B cell (primary cell): ENCODE results near the gene RNF17. TPM values are rescaled to one million over a fixed set of nuclear protein-coding genes. Genes with fewer than 3 reads are reported as not detected.

Source experiments
- ATAC-seq: fragments of 200-7000 bp; cut with Tn5 transposase; one replicate; pipeline ENCODE4 v1.10.0; 2021; ENCODE audit warnings: low read depth, mild to moderate bottlenecking, moderate number of reproducible peaks, moderate library complexity
- CTCF ChIA-PET: fragments of 350-600 bp; sonication (Branson Sonifier 250); formaldehyde crosslinking; loops from one replicate; lab custom pipeline; 2021; ENCODE audit warnings: antibody characterized with exemption, inconsistent platforms; lab: Charles Lee
- POLR2A ChIA-PET: fragments of 350-600 bp; sonication (Branson Sonifier 250); formaldehyde crosslinking; loops from one replicate; lab custom pipeline; 2021; ENCODE audit warnings: antibody characterized with exemption; lab: Charles Lee
- DNase-seq: peaks from one replicate; pipeline ENCODE4 v3.0.0; 2013
- H2AFZ ChIP-seq: 2 replicates; pipeline ENCODE4 v1.6.1; 2012; ENCODE audit warnings: mild to moderate bottlenecking, low read depth, low read length; ENCODE audit not compliant: insufficient read depth, poor library complexity, severe bottlenecking
- H3K27ac ChIP-seq, 2 donors: 1 replicate in 1 of 2; 2 replicates in 1 of 2; pipeline ENCODE4 v1.5.1; 2012 to 2013; ENCODE audit warnings: low read length in 2 of 2, mild to moderate bottlenecking in 2 of 2, moderate library complexity in 1 of 2
- H3K27me3 ChIP-seq, 4 experiments: fragments of 200-600 bp in 1 of 4; sonication (generic) in 1 of 4; replicated peaks in 1 of 4; 1 replicate in 2 of 4; 2 replicates in 2 of 4; pipeline versions ENCODE4 v1.6.1 to v1.7.0; 2013 to 2016; ENCODE audit warnings: low read length in 3 of 4, mild to moderate bottlenecking in 2 of 4, mixed read lengths in 1 of 4, moderate library complexity in 1 of 4; ENCODE audit not compliant: insufficient read depth in 4 of 4, control insufficient read depth in 3 of 4; ENCODE audit errors: control extremely low read depth in 1 of 4
- H3K36me3 ChIP-seq, 2 experiments: replicated peaks in 1 of 2; 1 replicate in 1 of 2; 2 replicates in 1 of 2; pipeline versions ENCODE4 v1.6.1 to v1.7.1; 2013; ENCODE audit warnings: low read length in 1 of 2; ENCODE audit not compliant: insufficient read depth in 2 of 2, control insufficient read depth in 1 of 2; ENCODE audit errors: control extremely low read depth in 1 of 2, extremely low read depth in 1 of 2
- H3K4me1 ChIP-seq, 2 donors: fragments of 200-600 bp in 1 of 2; sonication (generic) in 1 of 2; 1 replicate in 1 of 2; 2 replicates in 1 of 2; pipeline versions ENCODE4 v1.5.1 to v1.6.1; 2013 to 2017; ENCODE audit warnings: low read length in 2 of 2; ENCODE audit not compliant: control insufficient read depth in 2 of 2, insufficient read depth in 2 of 2
- H3K4me2 ChIP-seq: replicated peaks from 2 replicates; pipeline ENCODE3; 2012; ENCODE audit warnings: mild to moderate bottlenecking, low read depth, low read length; ENCODE audit not compliant: poor library complexity, severe bottlenecking
- H3K4me3 ChIP-seq, 5 experiments: fragments of 200-600 bp in 1 of 5; sonication (generic) in 1 of 5; 1 replicate in 3 of 5; 2 replicates in 2 of 5; pipeline versions ENCODE4 v1.5.1 to v1.7.0; 2011 to 2016; ENCODE audit warnings: low read length in 4 of 5, mild to moderate bottlenecking in 4 of 5, low read depth in 2 of 5, control low read depth in 1 of 5, moderate library complexity in 1 of 5; ENCODE audit not compliant: insufficient read depth in 1 of 5; ENCODE audit errors: control extremely low read depth in 1 of 5, extremely low read depth in 1 of 5
- H3K79me2 ChIP-seq: fragments of 200-600 bp; sonication (generic); one replicate; pipeline ENCODE4 v1.6.0; 2016; ENCODE audit warnings: low read length; ENCODE audit not compliant: control insufficient read depth, insufficient read depth
- H3K9ac ChIP-seq: fragments of 200-600 bp; sonication (generic); 2 replicates; pipeline ENCODE4 v1.6.1; 2017; ENCODE audit warnings: mild to moderate bottlenecking, low read length, moderate library complexity
- H3K9me3 ChIP-seq, 3 donors: one replicate each; pipeline versions ENCODE4 v1.6.1 to v1.7.1; 2013; ENCODE audit warnings: low read length in 2 of 3; ENCODE audit not compliant: control insufficient read depth in 2 of 3, insufficient read depth in 1 of 3; ENCODE audit errors: control extremely low read depth in 1 of 3
- H4K20me1 ChIP-seq: 2 replicates; pipeline ENCODE4 v1.6.0; 2012; ENCODE audit warnings: mild to moderate bottlenecking, low read length; ENCODE audit not compliant: insufficient read depth, control insufficient read depth, poor library complexity, severe bottlenecking
- H3K27ac Mint-ChIP-seq: one replicate; pipeline ENCODE4 v1.8.0; 2021; ENCODE audit warnings: mixed read lengths
- H3K27me3 Mint-ChIP-seq: one replicate; pipeline ENCODE4 v1.8.0; 2021; ENCODE audit warnings: mixed read lengths
- H3K4me1 Mint-ChIP-seq: one replicate; pipeline ENCODE4 v1.8.0; 2021; ENCODE audit warnings: mixed read lengths
- H3K4me3 Mint-ChIP-seq: one replicate; pipeline ENCODE4 v1.8.0; 2021; ENCODE audit warnings: mixed read lengths
- H3K9me3 Mint-ChIP-seq: one replicate; pipeline ENCODE4 v1.8.0; 2022; ENCODE audit warnings: mixed read lengths; ENCODE audit not compliant: insufficient read depth
- EZH2 ChIP-seq: IDR thresholded peaks from 2 replicates; pipeline ENCODE4 v1.6.1; 2012; ENCODE audit warnings: borderline replicate concordance, low read depth, mild to moderate bottlenecking, moderate library complexity, low read length; ENCODE audit not compliant: insufficient read depth, poor library complexity, severe bottlenecking
- WGBS: methylation state at CpG from one replicate; pipeline ENCODE4 v1.1.5; 2013; ENCODE audit warnings: missing lambda C conversion rate; ENCODE audit not compliant: insufficient coverage; 5-methylcytosine and 5-hydroxymethylcytosine counted together
- intact Hi-C: fragments of 100-400 bp; cut with micrococcal nuclease; formaldehyde crosslinking; loops from one replicate; pipeline ENCODE4 v1.10.0; 2022
- polyA plus RNA-seq: library from polyadenylated mRNA; depleted of rRNA; stranded (reverse); fragments of >200 nt; gene quantifications from 2 replicates; pipeline ENCODE4 v1.2.3, GENCODE V29; 2012
- total RNA-seq, 2 donors: library from RNA; stranded (reverse); fragments of 120-200 nt in 1 of 2; gene quantifications; 1 replicate in 1 of 2; 2 replicates in 1 of 2; pipeline versions ENCODE4 v1.2.3 to v1.2.4, GENCODE V29; 2013 to 2022
- TF ChIP-seq, protein P1 (sequence below): fragments of 200-600 bp; IDR thresholded peaks from one replicate; pipeline ENCODE4 v1.8.0; 2022; ENCODE audit warnings: antibody characterized with exemption, mild to moderate bottlenecking

The RNF17 gene
- total and polyA plus RNA-seq, 2 donors (not counting 1 experiment from before 2014, with no cell fraction given), result 0.12 TPM; not detected in 1

DNA sequence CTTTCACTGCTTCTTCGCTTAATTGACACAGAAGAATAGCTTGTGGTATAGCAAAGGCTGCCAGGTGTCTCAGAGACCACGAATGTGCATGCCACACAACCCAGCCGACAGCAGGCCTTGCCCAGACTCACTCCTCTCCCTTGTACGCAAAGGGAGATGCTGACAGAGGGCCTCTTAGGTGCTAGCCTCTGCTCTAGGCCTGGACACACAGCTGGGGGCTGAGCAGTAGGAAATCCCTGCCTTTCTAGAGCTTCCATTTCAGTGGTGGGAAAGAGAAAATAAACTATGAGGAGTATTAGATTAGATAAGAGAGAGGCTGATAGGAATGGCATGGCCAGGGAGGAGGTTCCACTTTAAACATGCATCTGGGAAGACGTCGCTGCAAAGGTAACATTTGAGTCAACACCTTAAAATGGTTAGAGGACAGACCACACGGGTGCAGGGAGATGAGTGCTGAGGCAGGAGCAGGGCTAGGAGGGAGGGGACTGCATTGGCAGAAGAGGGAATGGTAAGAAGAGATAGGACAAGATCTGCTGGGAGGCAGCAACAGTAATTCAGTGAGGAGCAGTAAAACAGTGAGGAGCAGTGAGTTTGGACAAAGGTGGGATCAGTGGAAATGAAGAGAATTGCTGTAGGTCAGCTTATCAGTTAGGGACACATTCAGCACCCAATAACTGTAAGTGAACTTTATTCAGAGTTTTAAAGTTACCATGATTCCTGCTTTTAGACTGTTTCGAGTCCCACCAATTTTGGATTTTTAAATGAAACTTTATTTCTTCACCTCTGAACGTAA lies 100.0 kb downstream of the RNF17 start:
- DNase-seq (no peak), ATAC-seq (no peak)
- H3K79me2 ChIP-seq, result no peaks in the 10 kb centered on the region
- H3K4me1 ChIP-seq, result no peaks in the 10 kb centered on the region
- H3K4me3 Mint-ChIP-seq, result no peak overlapping the region
- TF ChIP-seq, protein P1, sequence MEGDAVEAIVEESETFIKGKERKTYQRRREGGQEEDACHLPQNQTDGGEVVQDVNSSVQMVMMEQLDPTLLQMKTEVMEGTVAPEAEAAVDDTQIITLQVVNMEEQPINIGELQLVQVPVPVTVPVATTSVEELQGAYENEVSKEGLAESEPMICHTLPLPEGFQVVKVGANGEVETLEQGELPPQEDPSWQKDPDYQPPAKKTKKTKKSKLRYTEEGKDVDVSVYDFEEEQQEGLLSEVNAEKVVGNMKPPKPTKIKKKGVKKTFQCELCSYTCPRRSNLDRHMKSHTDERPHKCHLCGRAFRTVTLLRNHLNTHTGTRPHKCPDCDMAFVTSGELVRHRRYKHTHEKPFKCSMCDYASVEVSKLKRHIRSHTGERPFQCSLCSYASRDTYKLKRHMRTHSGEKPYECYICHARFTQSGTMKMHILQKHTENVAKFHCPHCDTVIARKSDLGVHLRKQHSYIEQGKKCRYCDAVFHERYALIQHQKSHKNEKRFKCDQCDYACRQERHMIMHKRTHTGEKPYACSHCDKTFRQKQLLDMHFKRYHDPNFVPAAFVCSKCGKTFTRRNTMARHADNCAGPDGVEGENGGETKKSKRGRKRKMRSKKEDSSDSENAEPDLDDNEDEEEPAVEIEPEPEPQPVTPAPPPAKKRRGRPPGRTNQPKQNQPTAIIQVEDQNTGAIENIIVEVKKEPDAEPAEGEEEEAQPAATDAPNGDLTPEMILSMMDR, result no peak
- no peak for TF ChIP-seq EZH2
- no peak overlapping the region for H2AFZ ChIP-seq
- H4K20me1 ChIP-seq, result no peaks in the 10 kb centered on the region
- peaks cover 10% of the 10 kb centered on the region for H3K27me3 Mint-ChIP-seq
- POLR2A ChIA-PET, result no interaction called here
- H3K9me3 Mint-ChIP-seq, result no peaks in the 10 kb centered on the region
- H3K4me1 Mint-ChIP-seq, result no peaks in the 10 kb centered on the region
- intact Hi-C loops, result no loop called here
- H3K4me3 ChIP-seq, result no peak overlapping the region
- no peaks in the 10 kb centered on the region for H3K36me3 ChIP-seq
- H3K27ac ChIP-seq, result no peak overlapping the region
- H3K27ac Mint-ChIP-seq, result no peak overlapping the region
- no peaks in the 10 kb centered on the region for H3K27me3 ChIP-seq
- H3K9me3 ChIP-seq, result no peaks in the 10 kb centered on the region
- CTCF ChIA-PET, result no interaction called here
- no peak overlapping the region for H3K4me2 ChIP-seq
- 94% methylated on average over 4 of the region's 9 CpGs for WGBS
- H3K9ac ChIP-seq, result no peak overlapping the region

DNA sequence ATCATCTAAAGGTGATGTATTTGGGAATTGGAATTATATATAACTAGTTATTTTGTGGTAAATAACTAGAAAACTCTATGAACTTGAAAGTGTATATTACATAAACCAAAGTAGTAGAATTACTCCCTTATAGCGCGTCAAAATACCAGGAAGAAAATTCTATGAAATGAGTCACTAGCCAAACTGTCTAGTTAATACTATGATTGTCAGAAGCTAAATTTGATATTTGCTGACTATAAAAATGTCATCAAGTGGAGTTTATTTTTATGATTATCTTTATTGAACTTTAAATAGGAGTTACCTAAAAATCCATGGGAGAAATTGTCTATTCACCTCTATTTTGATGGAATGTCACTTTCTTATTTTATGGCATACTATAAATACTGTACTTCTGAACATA lies 100.6 kb downstream of the RNF17 start:
- H3K27ac Mint-ChIP-seq, result no peak overlapping the region
- CTCF ChIA-PET, result no interaction called here
- no peak for TF ChIP-seq EZH2
- TF ChIP-seq, protein P1, result no peak
- H3K4me1 Mint-ChIP-seq, result no peaks in the 10 kb centered on the region
- H3K9me3 Mint-ChIP-seq, result no peaks in the 10 kb centered on the region
- DNase-seq (no peak), ATAC-seq (no peak)
- no peak overlapping the region for H3K4me3 ChIP-seq
- intact Hi-C loops, result no loop called here
- H3K4me3 Mint-ChIP-seq, result no peak overlapping the region
- H4K20me1 ChIP-seq, result no peaks in the 10 kb centered on the region
- H3K9ac ChIP-seq, result no peak overlapping the region
- H3K27me3 Mint-ChIP-seq, result peaks cover 8% of the 10 kb centered on the region
- H3K79me2 ChIP-seq, result no peaks in the 10 kb centered on the region
- no CpG with 5 or more reads among the region's 2 CpGs for WGBS
- H2AFZ ChIP-seq, result no peak overlapping the region
- H3K36me3 ChIP-seq, result no peaks in the 10 kb centered on the region
- no peaks in the 10 kb centered on the region for H3K4me1 ChIP-seq
- H3K27ac ChIP-seq, result no peak overlapping the region
- POLR2A ChIA-PET, result no interaction called here
- H3K27me3 ChIP-seq, result peaks cover 0 to 2% (median 0%) of the 10 kb centered on the region in 4 experiments
- no peaks in the 10 kb centered on the region for H3K9me3 ChIP-seq
- no peak overlapping the region for H3K4me2 ChIP-seq
